Smooth muscle cell (in vitro differentiated cells): Measurements from ENCODE around the gene COL3A1. TPM values are rescaled to one million over a fixed set of nuclear protein-coding genes. Genes with fewer than 3 reads are reported as not detected.

Experiments used
- DNase-seq: peaks from one replicate; lab custom pipeline; 2025; ENCODE audit not compliant: unreplicated experiment; lab: John Stamatoyannopoulos, UW
- H2AFZ ChIP-seq: fragments of 200-600 bp; sonication (generic); 2 replicates; pipeline ENCODE4 v1.6.0; 2016; ENCODE audit warnings: antibody characterized with exemption, low read depth, mild to moderate bottlenecking
- H3F3A ChIP-seq: fragments of 200-600 bp; sonication (generic); 2 replicates; pipeline ENCODE4 v1.6.0; 2017; ENCODE audit warnings: antibody characterized with exemption, low read depth
- H3K27ac ChIP-seq: fragments of 200-600 bp; sonication (generic); 2 replicates; pipeline ENCODE4 v1.5.1; 2016; ENCODE audit warnings: low read depth, mild to moderate bottlenecking
- H3K27me3 ChIP-seq: fragments of 200-600 bp; sonication (generic); 2 replicates; pipeline ENCODE4 v1.6.1; 2016; ENCODE audit warnings: low read depth, mild to moderate bottlenecking
- H3K36me3 ChIP-seq: fragments of 200-600 bp; sonication (generic); 2 replicates; pipeline ENCODE4 v1.5.1; 2016; ENCODE audit warnings: low read depth
- H3K4me1 ChIP-seq: fragments of 200-600 bp; sonication (generic); 2 replicates; pipeline ENCODE4 v1.5.1; 2016; ENCODE audit warnings: low read depth
- H3K4me2 ChIP-seq: fragments of 200-600 bp; sonication (generic); 2 replicates; pipeline ENCODE4 v1.6.0; 2016; ENCODE audit warnings: mild to moderate bottlenecking
- H3K4me3 ChIP-seq: fragments of 200-600 bp; sonication (generic); 2 replicates; pipeline ENCODE4 v1.5.1; 2016; ENCODE audit warnings: mild to moderate bottlenecking
- H3K79me2 ChIP-seq: fragments of 200-600 bp; sonication (generic); 2 replicates; pipeline ENCODE4 v1.6.0; 2016; ENCODE audit warnings: low read depth, mild to moderate bottlenecking
- H3K9ac ChIP-seq: fragments of 200-600 bp; sonication (generic); 2 replicates; pipeline ENCODE4 v1.6.0; 2016; ENCODE audit warnings: low read depth
- H3K9me3 ChIP-seq: fragments of 200-600 bp; sonication (generic); replicated peaks from 2 replicates; pipeline ENCODE4 v1.5.1; 2016; ENCODE audit warnings: low read depth
- H4K20me1 ChIP-seq: fragments of 200-600 bp; sonication (generic); 2 replicates; pipeline ENCODE4 v1.6.0; 2016; ENCODE audit warnings: low read depth
- WGBS: methylation state at CpG from one replicate; pipeline ENCODE4 v1.1.7; 2016; ENCODE audit warnings: low lambda C conversion rate; 5-methylcytosine and 5-hydroxymethylcytosine counted together
- polyA plus RNA-seq: library from polyadenylated mRNA; unstranded; fragments of >200 nt; fragmentation: Nextera tagmentation; extraction: Ambion mirVana; gene quantifications from 2 replicates; pipeline ENCODE4 v1.2.1, GENCODE V29; 2016
- total RNA-seq: library from RNA; depleted of rRNA; stranded (reverse); fragments of >200 nt; gene quantifications from 2 replicates; pipeline ENCODE4 v1.2.3, GENCODE V29; 2014
- TF ChIP-seq, protein P1 (sequence below): fragments of 200-600 bp; sonication (generic); IDR thresholded peaks from 2 replicates; pipeline ENCODE4 v1.5.1; 2017; ENCODE audit warnings: borderline replicate concordance, mild to moderate bottlenecking, antibody characterized with exemption; ENCODE audit not compliant: insufficient read depth, poor library complexity, severe bottlenecking

The COL3A1 gene
- total and polyA plus RNA-seq, 2 experiments from 2014 or later: 10,359 to 11,807 TPM

DNA sequence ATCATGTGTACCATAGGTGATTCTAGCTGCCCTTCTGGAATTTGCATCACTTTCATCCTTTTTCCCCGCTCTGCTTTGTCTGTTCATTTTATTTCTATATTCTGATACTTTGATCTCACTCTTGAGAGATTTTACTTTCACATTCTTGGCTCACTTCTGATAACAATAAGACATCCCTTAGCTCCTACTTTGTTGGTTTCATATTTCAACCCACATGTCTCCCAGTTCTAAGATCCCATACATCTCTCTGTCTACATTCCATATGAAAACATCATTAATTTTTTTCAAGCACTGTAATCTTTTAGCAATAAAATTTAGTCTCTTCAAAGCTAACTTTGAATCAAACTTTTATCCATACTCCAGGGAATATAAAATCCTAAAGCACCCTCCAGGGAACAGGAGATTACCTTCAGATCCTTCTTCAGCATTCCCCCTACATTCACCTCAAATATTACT is 75.6 kb downstream of the COL3A1 start:
- H3K4me3 ChIP-seq: no peak overlapping the region
- peaks cover 10% of the 10 kb centered on the region for H3F3A ChIP-seq
- H3K27me3 ChIP-seq: no peaks in the 10 kb centered on the region
- WGBS: 88% methylated on average over 1 of the region's 1 CpG
- H4K20me1 ChIP-seq: no peaks in the 10 kb centered on the region
- peak overlapping the region; percentile 63 for H3K27ac ChIP-seq
- H2AFZ ChIP-seq: no peak overlapping the region
- H3K9ac ChIP-seq: no peak overlapping the region
- no peak for DNase-seq
- no peaks in the 10 kb centered on the region for H3K9me3 ChIP-seq
- H3K36me3 ChIP-seq: peaks cover 61% of the 10 kb centered on the region
- H3K4me2 ChIP-seq: no peak overlapping the region
- TF ChIP-seq, protein P1, sequence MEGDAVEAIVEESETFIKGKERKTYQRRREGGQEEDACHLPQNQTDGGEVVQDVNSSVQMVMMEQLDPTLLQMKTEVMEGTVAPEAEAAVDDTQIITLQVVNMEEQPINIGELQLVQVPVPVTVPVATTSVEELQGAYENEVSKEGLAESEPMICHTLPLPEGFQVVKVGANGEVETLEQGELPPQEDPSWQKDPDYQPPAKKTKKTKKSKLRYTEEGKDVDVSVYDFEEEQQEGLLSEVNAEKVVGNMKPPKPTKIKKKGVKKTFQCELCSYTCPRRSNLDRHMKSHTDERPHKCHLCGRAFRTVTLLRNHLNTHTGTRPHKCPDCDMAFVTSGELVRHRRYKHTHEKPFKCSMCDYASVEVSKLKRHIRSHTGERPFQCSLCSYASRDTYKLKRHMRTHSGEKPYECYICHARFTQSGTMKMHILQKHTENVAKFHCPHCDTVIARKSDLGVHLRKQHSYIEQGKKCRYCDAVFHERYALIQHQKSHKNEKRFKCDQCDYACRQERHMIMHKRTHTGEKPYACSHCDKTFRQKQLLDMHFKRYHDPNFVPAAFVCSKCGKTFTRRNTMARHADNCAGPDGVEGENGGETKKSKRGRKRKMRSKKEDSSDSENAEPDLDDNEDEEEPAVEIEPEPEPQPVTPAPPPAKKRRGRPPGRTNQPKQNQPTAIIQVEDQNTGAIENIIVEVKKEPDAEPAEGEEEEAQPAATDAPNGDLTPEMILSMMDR: no peak
- H3K4me1 ChIP-seq: no peaks in the 10 kb centered on the region
- peaks cover 44% of the 10 kb centered on the region for H3K79me2 ChIP-seq

DNA sequence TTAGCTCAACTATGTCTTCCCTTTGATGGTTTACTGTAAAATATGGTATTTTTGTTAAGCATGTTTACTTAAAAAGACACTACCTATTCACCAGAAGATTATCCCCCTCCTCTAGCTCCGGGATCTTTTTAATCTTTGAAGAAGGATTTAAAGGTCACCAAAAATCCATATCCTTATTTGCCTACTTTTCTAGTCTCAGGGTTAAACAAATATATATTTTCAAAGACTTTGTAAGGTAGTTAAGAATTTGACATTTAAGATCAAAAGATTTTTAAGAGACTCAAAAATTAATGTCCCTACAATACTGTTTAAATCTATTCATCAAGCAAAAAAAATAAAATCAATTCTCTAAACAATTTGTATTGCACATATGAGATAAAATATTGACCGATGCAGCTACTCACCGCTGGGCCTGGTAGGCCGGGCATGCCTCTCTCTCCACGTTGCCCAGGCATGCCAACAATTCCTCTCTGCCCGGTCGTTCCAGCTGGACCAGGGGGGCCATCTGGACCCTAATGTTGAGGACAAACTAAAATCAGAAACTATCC is 76.1 kb downstream of the COL3A1 start:
- H3K4me2 ChIP-seq: no peak overlapping the region
- peak overlapping the region; percentile 63 for H3K27ac ChIP-seq
- peaks cover 59% of the 10 kb centered on the region for H3K36me3 ChIP-seq
- H3K9ac ChIP-seq: no peak overlapping the region
- WGBS: 92% methylated on average over 6 of the region's 7 CpGs
- no peaks in the 10 kb centered on the region for H4K20me1 ChIP-seq
- H3F3A ChIP-seq: peaks cover 10% of the 10 kb centered on the region
- H3K4me3 ChIP-seq: no peak overlapping the region
- H2AFZ ChIP-seq: no peak overlapping the region
- no peaks in the 10 kb centered on the region for H3K9me3 ChIP-seq
- H3K79me2 ChIP-seq: peaks cover 45% of the 10 kb centered on the region
- no peaks in the 10 kb centered on the region for H3K27me3 ChIP-seq
- DNase-seq: no peak
- H3K4me1 ChIP-seq: no peaks in the 10 kb centered on the region
- TF ChIP-seq, protein P1: no peak

- Histone ChIP-seq H3K4me1 (no peaks in the 10 kb centered on the region), H3K4me2 (no peak overlapping the region), H3K79me2 (peaks cover 50% of the 10 kb centered on the region), H3K9me3 (no peaks in the 10 kb centered on the region), H4K20me1 (no peaks in the 10 kb centered on the region), H3K9ac (no peak overlapping the region), H3K27me3 (no peaks in the 10 kb centered on the region), H2AFZ (no peak overlapping the region), H3K4me3 (no peak overlapping the region), H3F3A (peaks cover 23% of the 10 kb centered on the region), H3K36me3 (peaks cover 53% of the 10 kb centered on the region), H3K27ac (peak overlapping the region; percentile 51)
- TF ChIP-seq, protein P1: no peak
- WGBS: 86% methylated on average over 4 of the region's 4 CpGs
- no peak for DNase-seq
These were observed 82.3 kb downstream of the COL3A1 start for GRCh38 chr2:189056200-189057106.
